Hepatocyte (in vitro differentiated cells): ENCODE data around the gene MRPS22.

ENCODE experiments used
- CTCF ChIP-seq: fragments of 200-600 bp; sonication (generic); IDR thresholded peaks from 2 replicates; pipeline ENCODE4 v1.5.1; 2016; ENCODE audit warnings: antibody characterized with exemption, mild to moderate bottlenecking; ENCODE audit not compliant: poor library complexity
- EZH2 ChIP-seq: fragments of 200-600 bp; sonication (generic); IDR thresholded peaks from 2 replicates; pipeline ENCODE4 v1.6.1; 2016; ENCODE audit warnings: antibody characterized with exemption, mild to moderate bottlenecking, borderline replicate concordance
- EZH2phosphoT487 ChIP-seq: fragments of 200-600 bp; sonication (generic); IDR thresholded peaks from one replicate; pipeline ENCODE4 v1.6.1; 2018; ENCODE audit warnings: antibody characterized with exemption, mild to moderate bottlenecking, low read depth, moderate library complexity; ENCODE audit not compliant: unreplicated experiment, severe bottlenecking

- TF ChIP-seq CTCF: no peak
- no peak for TF ChIP-seq EZH2
- no peak for TF ChIP-seq EZH2phosphoT487
Measured at GRCh38 chr3:139295040-139295439, 48.8 kb upstream of the MRPS22 start.
